Esophagus (tissue), 2 donors: Measurements from ENCODE around the gene FUCA1. TPM values are rescaled to one million over a fixed set of nuclear protein-coding genes. Genes with fewer than 3 reads are reported as not detected.

Experiments
- H3K27ac ChIP-seq, 2 donors: one replicate each; pipeline ENCODE4 v1.5.1; 2013; ENCODE audit warnings: low read depth in 2 of 2, mild to moderate bottlenecking in 2 of 2, inconsistent platforms in 1 of 2, low read length in 1 of 2, moderate library complexity in 1 of 2
- H3K27me3 ChIP-seq, 2 donors: one replicate each; pipeline ENCODE4 v1.6.1; 2013; ENCODE audit warnings: low read length in 2 of 2, control low read depth in 1 of 2, mild to moderate bottlenecking in 1 of 2; ENCODE audit not compliant: insufficient read depth in 2 of 2, control insufficient read depth in 1 of 2
- H3K36me3 ChIP-seq, 2 donors: one replicate each; pipeline ENCODE4 v1.6.1; 2013; ENCODE audit warnings: low read length in 1 of 2; ENCODE audit not compliant: control insufficient read depth in 2 of 2, insufficient read depth in 2 of 2
- H3K4me1 ChIP-seq, 2 donors: one replicate each; pipeline ENCODE4 v1.6.1; 2013; ENCODE audit warnings: low read length in 1 of 2; ENCODE audit not compliant: control insufficient read depth in 2 of 2, insufficient read depth in 2 of 2
- H3K4me3 ChIP-seq, 2 donors: one replicate each; pipeline ENCODE4 v1.5.1; 2013; ENCODE audit warnings: low read length in 2 of 2, mild to moderate bottlenecking in 2 of 2, low read depth in 1 of 2, moderate library complexity in 1 of 2
- H3K9me3 ChIP-seq, 2 donors: one replicate each; pipeline ENCODE4 v1.6.1; 2013; ENCODE audit warnings: mild to moderate bottlenecking in 2 of 2, low read depth in 1 of 2, low read length in 1 of 2, moderate library complexity in 1 of 2; ENCODE audit not compliant: control insufficient read depth in 2 of 2, insufficient read depth in 1 of 2
- WGBS, 2 donors: extraction: QIAGEN DNeasy Blood & Tissue Kit; methylation state at CpG; one replicate each; pipeline ENCODE4 v1.1.7; 2013; 5-methylcytosine and 5-hydroxymethylcytosine counted together
- polyA plus RNA-seq, 2 donors: library from polyadenylated mRNA; stranded (reverse); fragments of 200-250 nt; gene quantifications; one replicate each; pipeline ENCODE4 v1.2.3, GENCODE V29; 2013
- donor health status: healthy with polysubstance abuse.
- donor health status: Bipolar disorder and iron deficiency.

The FUCA1 gene
- 10 to 100 TPM in 1 of 2 donors, 1 to 10 TPM in 1; 7.3 to 10.2 TPM for polyA plus RNA-seq

- Histone ChIP-seq H3K36me3 (no peaks in the 10 kb centered on the region), H3K9me3 (no peaks in the 10 kb centered on the region), H3K27me3 (no peaks in the 10 kb centered on the region), H3K4me1 (peaks cover 0 to 3% of the 10 kb centered on the region in 2 donors), H3K4me3 (peak within 1 kb of the TSS; percentile 69 to 84), H3K27ac (peak within 1 kb of the TSS; percentile 70 to 72)
- WGBS, 2 donors = 0 to 1% methylated on average over 69 to 71 of the region's 71 CpGs
Observed at GRCh38 chr1:23867895-23868556, at the start of gene FUCA1. TSS of gene FUCA1 (minus strand) at chr1:23868290. CDS start at chr1:23868286, 4 bp downstream.

- Histone ChIP-seq H3K4me3 (no peak overlapping the region), H3K27me3 (no peaks in the 10 kb centered on the region), H3K36me3 (no peaks in the 10 kb centered on the region), H3K4me1 (no peaks in the 10 kb centered on the region), H3K9me3 (no peaks in the 10 kb centered on the region), H3K27ac (no peak overlapping the region)
- WGBS, 2 donors = 49 to 58% methylated on average over 12 of the region's 12 CpGs
Observed at GRCh38 chr1:23916209-23917131, 48.4 kb upstream of the FUCA1 start.

GRCh38 chr1:23915466-23915865 lies 47.4 kb upstream of the FUCA1 start:
- Histone ChIP-seq H3K27ac (no peak overlapping the region), H3K9me3 (no peaks in the 10 kb centered on the region), H3K27me3 (no peaks in the 10 kb centered on the region), H3K4me1 (no peaks in the 10 kb centered on the region), H3K36me3 (no peaks in the 10 kb centered on the region), H3K4me3 (no peak overlapping the region)
- 94 to 96% methylated on average over 5 of the region's 5 CpGs for WGBS, 2 donors

GRCh38 chr1:23914921-23915320 lies 46.8 kb upstream of the FUCA1 start:
- no peaks in the 10 kb centered on the region for H3K4me1 ChIP-seq
- no peaks in the 10 kb centered on the region for H3K9me3 ChIP-seq
- no peaks in the 10 kb centered on the region for H3K36me3 ChIP-seq
- no peaks in the 10 kb centered on the region for H3K27me3 ChIP-seq
- no peak overlapping the region for H3K4me3 ChIP-seq
- WGBS, 2 donors = 89 to 97% methylated on average over 4 of the region's 4 CpGs
- no peak overlapping the region for H3K27ac ChIP-seq

- no peak within 1 kb of the TSS for H3K27ac ChIP-seq
Observed at GRCh38 chr1:23913212-23913880, 45.3 kb upstream of the FUCA1 start, which contains the start of gene CNR2. TSS of gene CNR2 (minus strand) at chr1:23913362. CDS start at chr1:23875617, 37,745 bp downstream.

GRCh38 chr1:23911921-23912320 lies 43.8 kb upstream of the FUCA1 start:
- Histone ChIP-seq H3K36me3 (no peaks in the 10 kb centered on the region), H3K27ac (no peak overlapping the region), H3K4me1 (no peaks in the 10 kb centered on the region), H3K4me3 (no peak overlapping the region), H3K27me3 (no peaks in the 10 kb centered on the region), H3K9me3 (no peaks in the 10 kb centered on the region)
- 83 to 84% methylated on average over 8 of the region's 8 CpGs for WGBS, 2 donors

More at GRCh38 chr1:23913212-23913880, 45.3 kb upstream of the FUCA1 start, which contains the start of gene CNR2:
- Histone ChIP-seq H3K9me3 (no peaks in the 10 kb centered on the region), H3K36me3 (no peaks in the 10 kb centered on the region), H3K4me3 (no peak within 1 kb of the TSS), H3K27me3 (no peaks in the 10 kb centered on the region), H3K4me1 (no peaks in the 10 kb centered on the region)
- 67 to 70% methylated on average over 7 of the region's 7 CpGs for WGBS, 2 donors

GRCh38 chr1:23910553-23911246 lies 42.6 kb upstream of the FUCA1 start:
- Histone ChIP-seq H3K27ac (no peak overlapping the region), H3K4me3 (no peak overlapping the region), H3K36me3 (no peaks in the 10 kb centered on the region), H3K4me1 (no peaks in the 10 kb centered on the region), H3K27me3 (no peaks in the 10 kb centered on the region), H3K9me3 (no peaks in the 10 kb centered on the region)
- WGBS, 2 donors = 74 to 77% methylated on average over 11 of the region's 11 CpGs

GRCh38 chr1:23910144-23910543 lies 42.1 kb upstream of the FUCA1 start:
- no peaks in the 10 kb centered on the region for H3K36me3 ChIP-seq
- no peaks in the 10 kb centered on the region for H3K9me3 ChIP-seq
- no peak overlapping the region for H3K4me3 ChIP-seq
- 91 to 94% methylated on average over 8 of the region's 8 CpGs for WGBS, 2 donors
- no peaks in the 10 kb centered on the region for H3K4me1 ChIP-seq
- H3K27ac ChIP-seq = no peak overlapping the region
- H3K27me3 ChIP-seq = no peaks in the 10 kb centered on the region

- 69 to 73% methylated on average over 10 of the region's 10 CpGs for WGBS, 2 donors
- H3K27ac ChIP-seq = no peak overlapping the region
- no peaks in the 10 kb centered on the region for H3K9me3 ChIP-seq
- no peak overlapping the region for H3K4me3 ChIP-seq
- no peaks in the 10 kb centered on the region for H3K36me3 ChIP-seq
- H3K4me1 ChIP-seq = no peaks in the 10 kb centered on the region
- no peaks in the 10 kb centered on the region for H3K27me3 ChIP-seq
Observed at GRCh38 chr1:23909412-23909811, 41.3 kb upstream of the FUCA1 start.
